Loucy (cell line): ENCODE measurements around the gene DUSP12.

ENCODE experiments used
- EZH2phosphoT487 ChIP-seq: fragments of 200-600 bp; IDR thresholded peaks from 2 replicates; pipeline ENCODE4 v1.6.1; 2018; ENCODE audit warnings: antibody characterized with exemption, mild to moderate bottlenecking, moderate library complexity, borderline replicate concordance
- TF ChIP-seq, protein P1 (sequence below): fragments of 200-600 bp; sonication (generic); conservative IDR thresholded peaks from 2 replicates; pipeline ENCODE4 v1.5.1; 2014; ENCODE audit warnings: mild to moderate bottlenecking, antibody characterized with exemption, low read length

DNA sequence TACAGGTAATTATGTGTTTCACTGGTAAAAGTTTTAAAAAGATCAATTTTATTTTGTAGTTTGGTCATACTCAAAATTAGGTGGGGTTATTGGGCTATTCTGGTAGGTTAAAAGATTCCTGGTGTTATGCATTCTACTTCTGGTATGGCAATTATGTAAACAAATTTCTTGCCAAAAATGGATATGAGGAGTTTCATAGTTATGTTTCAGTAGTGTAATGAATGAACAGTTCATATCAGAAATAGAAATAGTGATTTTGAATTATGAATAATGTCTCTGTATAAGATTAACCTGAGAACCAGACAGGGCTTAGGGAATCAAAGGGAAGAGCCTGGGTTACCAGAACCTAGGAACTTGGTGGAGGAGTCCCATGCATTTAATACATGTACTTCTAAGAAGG lies 32.4 kb downstream of the DUSP12 start:
- TF ChIP-seq, protein P1, sequence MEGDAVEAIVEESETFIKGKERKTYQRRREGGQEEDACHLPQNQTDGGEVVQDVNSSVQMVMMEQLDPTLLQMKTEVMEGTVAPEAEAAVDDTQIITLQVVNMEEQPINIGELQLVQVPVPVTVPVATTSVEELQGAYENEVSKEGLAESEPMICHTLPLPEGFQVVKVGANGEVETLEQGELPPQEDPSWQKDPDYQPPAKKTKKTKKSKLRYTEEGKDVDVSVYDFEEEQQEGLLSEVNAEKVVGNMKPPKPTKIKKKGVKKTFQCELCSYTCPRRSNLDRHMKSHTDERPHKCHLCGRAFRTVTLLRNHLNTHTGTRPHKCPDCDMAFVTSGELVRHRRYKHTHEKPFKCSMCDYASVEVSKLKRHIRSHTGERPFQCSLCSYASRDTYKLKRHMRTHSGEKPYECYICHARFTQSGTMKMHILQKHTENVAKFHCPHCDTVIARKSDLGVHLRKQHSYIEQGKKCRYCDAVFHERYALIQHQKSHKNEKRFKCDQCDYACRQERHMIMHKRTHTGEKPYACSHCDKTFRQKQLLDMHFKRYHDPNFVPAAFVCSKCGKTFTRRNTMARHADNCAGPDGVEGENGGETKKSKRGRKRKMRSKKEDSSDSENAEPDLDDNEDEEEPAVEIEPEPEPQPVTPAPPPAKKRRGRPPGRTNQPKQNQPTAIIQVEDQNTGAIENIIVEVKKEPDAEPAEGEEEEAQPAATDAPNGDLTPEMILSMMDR: no peak
- no peak for TF ChIP-seq EZH2phosphoT487
